ENCODE measurements around the gene FER. TPM values are rescaled to one million over a fixed set of nuclear protein-coding genes. Genes with fewer than 3 reads are reported as not detected.

FER gene
- total and polyA plus RNA-seq, 2 of the 8 experiments (the other 6 are each of a cell fraction or from before 2014, with no cell fraction given), result 1.3 to 15.8 TPM

DNA sequence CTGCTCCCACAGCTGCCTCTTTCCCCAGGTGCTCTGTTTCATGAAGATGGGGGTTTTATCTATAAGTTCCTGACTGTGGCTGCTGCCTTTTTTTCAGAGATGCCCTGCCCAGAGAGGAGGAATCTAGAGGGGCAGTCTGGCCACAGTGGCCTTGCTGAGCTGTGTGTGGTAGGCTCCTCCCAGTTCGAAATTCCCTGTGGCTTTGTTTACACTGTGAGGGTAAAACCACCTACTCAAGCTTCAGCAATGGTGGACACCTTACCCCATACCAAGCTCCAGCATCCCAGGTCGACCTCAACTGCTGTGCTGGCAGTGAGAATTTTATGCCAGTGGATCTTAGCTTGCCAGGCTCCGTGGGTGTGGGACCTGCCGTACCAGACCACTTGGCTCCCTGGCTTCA, 250.0 kb downstream of the FER start:
- H4K91ac ChIP-seq (replicated peaks; ENCODE audit: insufficient read length, low read length), result no peak overlapping the region
- H3K18ac ChIP-seq (ENCODE audit: extremely low read depth, low read length), result no peak overlapping the region
- H2BK15ac ChIP-seq (ENCODE audit: low read length), result no peak overlapping the region
- no peaks in the 10 kb centered on the region for H3K79me1 ChIP-seq (ENCODE audit: low read depth, low read length)
- no peak overlapping the region for H3K23ac ChIP-seq (ENCODE audit: insufficient read length)
- no peak overlapping the region for H2BK12ac ChIP-seq (ENCODE audit: low read depth, low read length)
- no peak overlapping the region for H2BK20ac ChIP-seq (ENCODE audit: low read length)
- WGBS, 2 experiments (ENCODE audit: extremely low coverage in 1 of 2, insufficient coverage in 1 of 2, insufficient read length in 1 of 2, insufficient replicate concordance in 2 of 2, low coverage in 1 of 2, low lambda C conversion rate in 2 of 2, missing lambda C conversion rate in 1 of 2), result 96% methylated on average over 4 of the region's 4 CpGs; no CpG with 5 or more reads in 1 of the 2 experiments
- H3K4me2 ChIP-seq (ENCODE audit: insufficient read depth in 1 of 2, low read depth in 2 of 2, low read length in 2 of 2), result no peak overlapping the region
- H3K79me2 ChIP-seq (ENCODE audit: control insufficient read depth in 1 of 2, insufficient read depth in 2 of 2, low read length in 2 of 2), result no peaks in the 10 kb centered on the region
- no peak overlapping the region for H3K9ac ChIP-seq (replicated peaks in 1 of 4; ENCODE audit: extremely low read depth in 1 of 4, low read depth in 3 of 4, low read length in 3 of 4)
- H3K4me1 ChIP-seq (replicated peaks in 1 of 4; ENCODE audit: control insufficient read depth in 3 of 4, insufficient read depth in 4 of 4, low read length in 3 of 4), result no peaks in the 10 kb centered on the region
- no peaks in the 10 kb centered on the region for H3K23me2 ChIP-seq (ENCODE audit: low read depth, low read length)
- no peaks in the 10 kb centered on the region; a peak in 1 of 8 replicates for H3K36me3 ChIP-seq (ENCODE audit: control insufficient read depth in 2 of 4, insufficient read depth in 4 of 4, low read length in 3 of 4)
- H2AK5ac ChIP-seq (ENCODE audit: low read depth, low read length), result no peak overlapping the region
- H3K4ac ChIP-seq (replicated peaks; ENCODE audit: insufficient read length, low read depth, low read length), result no peak overlapping the region
- H4K20me1 ChIP-seq (replicated peaks in 1 of 2; ENCODE audit: control insufficient read depth in 1 of 2, insufficient read depth in 2 of 2, low read length in 2 of 2), result no peaks in the 10 kb centered on the region
- FAIRE-seq (no peak), DNase-seq (ENCODE audit: low read depth in 1 of 2, low spot score in 2 of 2) (no peak)
- no peaks in the 10 kb centered on the region for H3K27me3 ChIP-seq (replicated peaks in 1 of 4; ENCODE audit: control insufficient read depth in 3 of 4, extremely low read depth in 1 of 4, insufficient read depth in 3 of 4, low read length in 3 of 4)
- ChIA-PET POLR2A (ENCODE audit: partially characterized antibody) (no interaction called here), CTCF (ENCODE audit: partially characterized antibody) (interaction anchor here (0.6 kb wide), 1 partner anchor 355 kb away, joined by 3 read pairs; no protein-coding TSS in a partner anchor)
- no peak overlapping the region for H3K27ac ChIP-seq (ENCODE audit: low read depth, low read length)
- H4K8ac ChIP-seq (ENCODE audit: extremely low read depth, insufficient read depth, low read length), result no peak overlapping the region; the same call in 1 of the 2 replicates
- no peak overlapping the region for H2AFZ ChIP-seq (ENCODE audit: low read length)
- no peak overlapping the region for H3K56ac ChIP-seq (replicated peaks; ENCODE audit: insufficient read length, low read depth, low read length)
- no peak overlapping the region for H4K5ac ChIP-seq (ENCODE audit: insufficient read length, low read depth, low read length)
- H2BK120ac ChIP-seq (replicated peaks; ENCODE audit: low read depth, low read length), result no peak overlapping the region
- no peak overlapping the region for H3K4me3 ChIP-seq (ENCODE audit: extremely low read depth in 1 of 4, insufficient read depth in 2 of 4, low read depth in 3 of 4, low read length in 4 of 4)
- H3K14ac ChIP-seq (ENCODE audit: insufficient read length), result no peak overlapping the region
- peaks cover 0 to 9% of the 10 kb centered on the region in 2 experiments; a peak in 1 of 4 replicates for H3K9me3 ChIP-seq (ENCODE audit: insufficient read depth in 2 of 2, low read depth in 1 of 2, low read length in 1 of 2)
- no peak overlapping the region for H2BK5ac ChIP-seq (ENCODE audit: low read depth, low read length)
- TF ChIP-seq RXRA (IDR thresholded peaks at IDR 0.05; ENCODE audit: insufficient read depth, low read depth, low read length), result no peak
- TF ChIP-seq NANOG (IDR thresholded peaks at IDR 0.05; ENCODE audit: insufficient read depth, low read depth, low read length, poor library complexity, severe bottlenecking), result no peak
- TF ChIP-seq SIN3A (conservative IDR thresholded peaks at IDR 0.05 in 1 of 2, IDR thresholded peaks at IDR 0.05 in 1 of 2; ENCODE audit: low read depth in 1 of 2, low read length in 2 of 2), result no peak
- TF ChIP-seq POU5F1 (IDR thresholded peaks at IDR 0.05; ENCODE audit: low read depth, low read length), result no peak
- TF ChIP-seq SP1 (IDR thresholded peaks at IDR 0.05; ENCODE audit: low read depth, low read length), result no peak
- TF ChIP-seq CEBPB (IDR thresholded peaks at IDR 0.05; ENCODE audit: low read depth, low read length), result no peak
- TF ChIP-seq RAD21 (IDR thresholded peaks at IDR 0.05 in 1 of 2, conservative IDR thresholded peaks at IDR 0.05 in 1 of 2; ENCODE audit: low read depth in 2 of 2, low read length in 2 of 2), result no peak
- TF ChIP-seq TAF7 (optimal IDR thresholded peaks at IDR 0.05; ENCODE audit: borderline replicate concordance, low read depth, low read length), result no peak
- no peak for TF ChIP-seq PHF8 (conservative IDR thresholded peaks at IDR 0.05; ENCODE audit: low read depth, low read length)
- no peak for TF ChIP-seq SP2 (IDR thresholded peaks at IDR 0.05; ENCODE audit: low read length)
- TF ChIP-seq CHD1 (IDR thresholded peaks at IDR 0.05; ENCODE audit: low read depth, low read length), result no peak
- no peak for TF ChIP-seq GABPA (IDR thresholded peaks at IDR 0.05; ENCODE audit: borderline replicate concordance, insufficient read depth, low read length)
- TF ChIP-seq, protein P1, sequence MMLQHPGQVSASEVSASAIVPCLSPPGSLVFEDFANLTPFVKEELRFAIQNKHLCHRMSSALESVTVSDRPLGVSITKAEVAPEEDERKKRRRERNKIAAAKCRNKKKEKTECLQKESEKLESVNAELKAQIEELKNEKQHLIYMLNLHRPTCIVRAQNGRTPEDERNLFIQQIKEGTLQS (IDR thresholded peaks at IDR 0.05; ENCODE audit: insufficient read depth, low read depth, low read length), result no peak
